K562 (cell line): ENCODE results near the gene LAMA4. TPM values are rescaled to one million over a fixed set of nuclear protein-coding genes. Genes with fewer than 3 reads are reported as not detected.

Experiments used
- ATAC-seq: fragments of 200-7000 bp; cut with Tn5 transposase; 3 replicates; pipeline ENCODE4 v1.9.1; 2020; ENCODE audit warnings: moderate library complexity
- BruUV-seq: library from RNA; stranded (reverse); fragments of 400-500 nt; replicated peaks from 2 replicates; lab custom pipeline; 2021; lab: Mats Ljungman, UMichigan
- CTCF ChIA-PET: fragments of 300-600 bp; formaldehyde crosslinking; extraction: SDS; loops from one replicate; lab custom pipeline; 2021; ENCODE audit warnings: low intra/inter-chr PET ratio; lab: Yijun Ruan, JAX
- POLR2A ChIA-PET: fragments of 300-600, 350-650 bp; sonication (Branson Sonifier 250); formaldehyde crosslinking; extraction: SDS; loops from one replicate; lab custom pipeline; 2021; ENCODE audit warnings: antibody characterized with exemption, inconsistent platforms; lab: Yijun Ruan, JAX
- DNase-seq, 4 experiments: peaks; one replicate each; pipeline versions ENCODE4 v3.0.0 to v3.0.0-alpha.2; 2011 to 2018; ENCODE audit warnings: low spot score in 3 of 4, mixed read lengths in 3 of 4; ENCODE audit errors: extremely low read depth in 1 of 4
- FAIRE-seq: peaks from 2 replicates; lab custom pipeline; 2011; peaks lifted over from hg19 to GRCh38; lab: Jason Lieb, UNC
- H2AFZ ChIP-seq: 2 replicates; pipeline ENCODE4 v1.6.0; 2011; ENCODE audit warnings: low read depth, low read length, control low read depth, inconsistent platforms
- H3K27ac ChIP-seq: fragments of 200-600 bp; 3 replicates; pipeline ENCODE4 v1.8.0; 2011; ENCODE audit warnings: low read depth, mild to moderate bottlenecking, control low read depth, inconsistent platforms, low read length, moderate library complexity, mixed read lengths; ENCODE audit errors: extremely low read depth
- H3K27me3 ChIP-seq, 2 experiments: fragments of 300-600 bp in 1 of 2; 2 replicates in 1 of 2; 3 replicates in 1 of 2; pipeline versions ENCODE4 v1.6.0 to v1.8.0; 2011; ENCODE audit warnings: inconsistent platforms in 2 of 2, low read length in 2 of 2, mild to moderate bottlenecking in 1 of 2, mixed read lengths in 1 of 2, moderate library complexity in 1 of 2; ENCODE audit not compliant: control insufficient read depth in 2 of 2, insufficient read depth in 2 of 2
- H3K36me3 ChIP-seq: fragments of 300-600 bp; 3 replicates; pipeline ENCODE4 v1.8.0; 2011; ENCODE audit warnings: mild to moderate bottlenecking, low read length, inconsistent platforms; ENCODE audit not compliant: control insufficient read depth, insufficient read depth
- H3K4me1 ChIP-seq, 2 experiments: fragments of 200-600 bp in 1 of 2; replicated peaks in 1 of 2; 2 replicates in 1 of 2; 3 replicates in 1 of 2; pipeline versions ENCODE4 v1.5.1 to v1.8.0; 2011; ENCODE audit warnings: inconsistent platforms in 2 of 2, low read length in 2 of 2, mild to moderate bottlenecking in 1 of 2, mixed read lengths in 1 of 2, moderate library complexity in 1 of 2; ENCODE audit not compliant: control insufficient read depth in 2 of 2, insufficient read depth in 2 of 2
- H3K4me2 ChIP-seq: 2 replicates; pipeline ENCODE4 v1.6.1; 2011; ENCODE audit warnings: low read length, control low read depth, inconsistent platforms, mixed read lengths; ENCODE audit not compliant: insufficient read depth
- H3K4me3 ChIP-seq: fragments of 200-600 bp; sonication (generic), shearing (Covaris generic); 2 replicates; pipeline ENCODE4 v1.5.1; 2016; ENCODE audit warnings: control low read depth, inconsistent platforms
- H3K79me2 ChIP-seq: fragments of 200-600 bp; 3 replicates; pipeline ENCODE4 v1.8.0; 2011; ENCODE audit warnings: low read length, inconsistent platforms; ENCODE audit not compliant: control insufficient read depth, insufficient read depth
- H3K9ac ChIP-seq, 2 experiments: 2 replicates each; pipeline versions ENCODE4 v1.6.0 to v1.6.1; 2011; ENCODE audit warnings: low read depth in 2 of 2, low read length in 2 of 2, control low read depth in 1 of 2, inconsistent platforms in 1 of 2, mild to moderate bottlenecking in 1 of 2, mixed read lengths in 1 of 2; ENCODE audit not compliant: insufficient read depth in 1 of 2
- H3K9me1 ChIP-seq: one replicate; pipeline ENCODE4 v1.6.0; 2011; ENCODE audit warnings: inconsistent platforms, mild to moderate bottlenecking, low read length, moderate library complexity; ENCODE audit not compliant: control insufficient read depth, insufficient read depth
- H3K9me3 ChIP-seq: replicated peaks from 2 replicates; pipeline ENCODE4 v1.5.1; 2011; ENCODE audit warnings: low read depth, low read length, inconsistent platforms; ENCODE audit not compliant: control insufficient read depth, insufficient read depth
- H4K20me1 ChIP-seq: replicated peaks from 2 replicates; pipeline ENCODE4 v1.6.1; 2011; ENCODE audit warnings: low read length, inconsistent platforms, mixed read lengths; ENCODE audit not compliant: control insufficient read depth, insufficient read depth
- ARID3A ChIP-seq: IDR thresholded peaks from 2 replicates; pipeline ENCODE4 v1.6.1; 2012; ENCODE audit warnings: low read depth, low read length, improper control_type of control experiment, borderline replicate concordance
- BRF1 ChIP-seq: IDR thresholded peaks from 3 replicates; pipeline ENCODE4 v1.6.1; 2011; ENCODE audit warnings: borderline replicate concordance, mild to moderate bottlenecking; ENCODE audit not compliant: insufficient read length; ENCODE audit errors: extremely low read depth
- CAMTA2 ChIP-seq: fragments of 250-450 bp; sonication (Bioruptor Pico); conservative IDR thresholded peaks from 2 replicates; pipeline ENCODE4 v1.5.1; 2022
- CHCHD3 ChIP-seq: fragments of 250-450 bp; sonication (Bioruptor Pico); IDR thresholded peaks from 2 replicates; pipeline ENCODE4 v2.1.2; 2022; ENCODE audit warnings: mild to moderate bottlenecking
- EGR1 ChIP-seq: fragments of 450-650 bp; conservative IDR thresholded peaks from 2 replicates; pipeline ENCODE4 v1.6.1; 2017; ENCODE audit warnings: mild to moderate bottlenecking
- FOSL1 ChIP-seq: fragments of 200-800 bp; sonication (Bioruptor generic); conservative IDR thresholded peaks from 2 replicates; pipeline ENCODE4 v1.6.1; 2016; ENCODE audit warnings: missing genetic modification characterization, missing compliant biosample characterization
- GTF2A2 ChIP-seq: IDR thresholded peaks from 2 replicates; pipeline ENCODE4 v1.6.1; 2016; ENCODE audit warnings: mild to moderate bottlenecking, missing genetic modification characterization, missing compliant biosample characterization
- GTF2F1 ChIP-seq: IDR thresholded peaks from 2 replicates; pipeline ENCODE4 v1.6.1; 2011; ENCODE audit warnings: low read depth, low read length, improper control_type of control experiment
- NUFIP1 ChIP-seq: fragments of 450-650 bp; IDR thresholded peaks from 2 replicates; pipeline ENCODE4 v1.6.1; 2018; ENCODE audit not compliant: partially characterized antibody
- SREBF1 ChIP-seq: fragments of 150-350 bp; IDR thresholded peaks from 2 replicates; pipeline ENCODE4 v1.6.1; 2014; ENCODE audit warnings: antibody characterized with exemption, low read depth, low read length, borderline replicate concordance
- STAT5A ChIP-seq: IDR thresholded peaks from 2 replicates; pipeline ENCODE4 v1.6.1; 2012; ENCODE audit warnings: low read length, inconsistent platforms, borderline replicate concordance
- ZNF217 ChIP-seq: sonication (generic); formaldehyde crosslinking; IDR thresholded peaks from 2 replicates; pipeline ENCODE4 v1.8.0; 2022; ENCODE audit warnings: mild to moderate bottlenecking, missing genetic modification reagents
- ZNF224 ChIP-seq: sonication (generic); formaldehyde crosslinking; IDR thresholded peaks from 2 replicates; pipeline ENCODE4 v1.8.0; 2022; ENCODE audit warnings: mild to moderate bottlenecking, missing genetic modification reagents
- ZNF263 ChIP-seq: sonication (generic); formaldehyde crosslinking; IDR thresholded peaks from 2 replicates; pipeline ENCODE4 v1.8.0; 2022; ENCODE audit warnings: mild to moderate bottlenecking, missing genetic modification reagents, borderline replicate concordance
- ZNF436 ChIP-seq: fragments of 250-450, 450-650 bp; sonication (Bioruptor Pico); formaldehyde crosslinking; IDR thresholded peaks from 2 replicates; pipeline ENCODE4 v1.7.0; 2020; ENCODE audit warnings: mild to moderate bottlenecking
- ZNF507 ChIP-seq: conservative IDR thresholded peaks from 2 replicates; pipeline ENCODE4 v1.6.1; 2017; ENCODE audit warnings: missing genetic modification characterization, missing compliant biosample characterization
- ZNF76 ChIP-seq: fragments of 250-450 bp; sonication (Bioruptor Pico); IDR thresholded peaks from 2 replicates; pipeline ENCODE4 v1.4.0; 2020; ENCODE audit warnings: mild to moderate bottlenecking, moderate library complexity, borderline replicate concordance
- WGBS: fragments of 100-300 bp; shearing (Covaris generic); methylation state at CpG from one replicate; pipeline ENCODE4 v1.1.6; 2016; ENCODE audit warnings: low coverage, mixed read lengths; ENCODE audit not compliant: insufficient coverage; ENCODE audit errors: missing lambda C conversion rate; 5-methylcytosine and 5-hydroxymethylcytosine counted together
- in situ Hi-C: fragments of 300-500 bp; cut with MboI; formaldehyde crosslinking; loops from 4 replicates; pipeline ENCODE4 v1.15.0; 2018; ENCODE audit warnings: inconsistent platforms, mixed read lengths
- intact Hi-C: fragments of 100-400 bp; cut with micrococcal nuclease; formaldehyde crosslinking; loops from 2 replicates; pipeline ENCODE4 v1.14.2; 2022
- polyA plus RNA-seq, 8 experiments: library from polyadenylated mRNA; depleted of rRNA in 4 of 8; stranded (reverse) in 5 of 8; unstranded in 3 of 8; fragments of >200 nt; fragmentation: Nextera tagmentation in 2 of 8; fragmentation: Illumina TruSeq in 1 of 8; extraction: Ambion mirVana in 2 of 8; extraction: Trizol in 1 of 8; gene quantifications; 2 replicates each; pipeline versions ENCODE4 v1.2.1 to v1.2.3, GENCODE V29; 2011 to 2014; ENCODE audit warnings: inconsistent platforms in 1 of 8, missing spikeins in 1 of 8
- total RNA-seq, 7 experiments: library from RNA; depleted of rRNA in 6 of 7; stranded (reverse); fragments of >200 nt in 6 of 7; fragmentation: Illumina TruSeq in 2 of 7; extraction: Trizol in 2 of 7; gene quantifications; 2 replicates each; pipeline versions ENCODE4 v1.2.1 to v1.2.3, GENCODE V29; 2011 to 2021; ENCODE audit warnings: low replicate concordance in 1 of 7

The LAMA4 gene
- total and polyA plus RNA-seq, 9 of the 15 experiments (the other 6 are each of a cell fraction or from before 2014, with no cell fraction given): 0.05 to 2.9 (median 0.51) TPM

DNA sequence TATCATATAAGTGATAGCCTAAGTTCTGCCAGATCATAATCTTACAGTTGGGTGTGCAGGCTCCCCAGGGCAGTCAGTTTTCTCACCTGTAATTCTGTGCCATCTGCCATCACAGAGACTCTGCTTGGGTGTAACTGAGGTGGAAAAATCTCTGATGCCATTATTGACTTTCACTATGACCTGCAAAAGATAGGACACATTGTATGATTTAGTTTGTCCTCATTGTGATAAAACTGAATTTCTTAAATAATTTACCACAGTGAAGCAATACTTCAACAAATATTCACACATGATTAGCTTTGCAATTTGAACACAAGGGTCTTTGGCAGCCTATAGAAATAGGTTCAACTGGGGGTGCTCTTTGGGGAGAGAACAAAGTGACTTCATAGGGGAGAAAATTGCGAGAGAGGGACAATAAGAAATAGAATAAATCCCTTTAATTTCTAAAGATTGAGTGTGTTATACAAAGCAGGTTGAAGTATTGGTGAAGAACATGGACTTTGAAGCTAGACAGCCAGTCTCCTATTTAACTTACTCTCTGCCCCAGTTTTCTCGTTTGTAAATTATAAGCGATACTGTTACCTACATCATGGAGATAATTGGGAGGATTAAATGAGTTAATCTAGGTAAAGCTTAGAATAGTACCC, 139.7 kb downstream of the LAMA4 start:
- CTCF ChIA-PET: no interaction called here
- Histone ChIP-seq H4K20me1 (no peaks in the 10 kb centered on the region), H3K9ac (no peak overlapping the region), H3K4me2 (no peak overlapping the region), H2AFZ (no peak overlapping the region), H3K27ac (no peak overlapping the region), H3K79me2 (no peaks in the 10 kb centered on the region), H3K9me1 (no peaks in the 10 kb centered on the region), H3K27me3 (no peaks in the 10 kb centered on the region; a peak in 1 of 5 replicates), H3K4me3 (no peak overlapping the region), H3K36me3 (no peaks in the 10 kb centered on the region), H3K4me1 (no peaks in the 10 kb centered on the region; a peak in 1 of 5 replicates), H3K9me3 (no peaks in the 10 kb centered on the region)
- in situ Hi-C loops (no loop called here), intact Hi-C loops (no loop called here)
- BruUV-seq: no TSS peak
- ATAC-seq (no peak), DNase-seq (no peak), FAIRE-seq (no peak)
- POLR2A ChIA-PET: no interaction called here
- no peak for TF ChIP-seq ZNF263 (CRISPR knock-in tag)
- TF ChIP-seq SREBF1: no peak
- no peak for TF ChIP-seq FOSL1
- no peak for TF ChIP-seq EGR1
- 17% methylated on average over 3 of the region's 3 CpGs for WGBS

- Histone ChIP-seq H2AFZ (no peak overlapping the region), H3K79me2 (no peaks in the 10 kb centered on the region), H3K9me1 (no peaks in the 10 kb centered on the region), H3K27me3 (no peaks in the 10 kb centered on the region; a peak in 1 of 5 replicates), H3K36me3 (no peaks in the 10 kb centered on the region), H3K4me3 (no peak overlapping the region), H3K4me1 (no peaks in the 10 kb centered on the region; a peak in 1 of 5 replicates), H3K9me3 (no peaks in the 10 kb centered on the region), H4K20me1 (no peaks in the 10 kb centered on the region), H3K9ac (no peak overlapping the region), H3K27ac (no peak overlapping the region), H3K4me2 (no peak overlapping the region)
- ChIA-PET POLR2A (no interaction called here), CTCF (no interaction called here)
- intact Hi-C loops (no loop called here), in situ Hi-C loops (no loop called here)
- DNase-seq: no peak
- BruUV-seq: no TSS peak
- no peak for ATAC-seq
- FAIRE-seq: no peak
- no peak for TF ChIP-seq ZNF76
- no peak for TF ChIP-seq ZNF436 (CRISPR knock-in tag)
- TF ChIP-seq STAT5A: no peak
- TF ChIP-seq GTF2F1: no peak
- TF ChIP-seq NUFIP1: no peak
- TF ChIP-seq CHCHD3 (CRISPR knock-in tag): no peak
- no peak for TF ChIP-seq CAMTA2 (CRISPR knock-in tag)
- TF ChIP-seq ZNF224 (CRISPR knock-in tag): no peak
- TF ChIP-seq ZNF507: no peak
- TF ChIP-seq BRF1: no peak
- TF ChIP-seq GTF2A2 (tag): no peak
- TF ChIP-seq ZNF217 (CRISPR knock-in tag): no peak
- TF ChIP-seq ARID3A: no peak
Observed at GRCh38 chr6:112113918-112114317, 140.4 kb downstream of the LAMA4 start.
